Neuron (in vitro differentiated cells): ENCODE measurements around the gene RNF213.

Experiments used
- H2AFZ ChIP-seq: one replicate; pipeline ENCODE4 v1.6.1; 2013; ENCODE audit warnings: low read depth, mild to moderate bottlenecking, inconsistent platforms, low read length, moderate library complexity
- H3K27me3 ChIP-seq: one replicate; pipeline ENCODE4 v1.6.1; 2013; ENCODE audit warnings: low read length; ENCODE audit not compliant: insufficient read depth
- H3K36me3 ChIP-seq: one replicate; pipeline ENCODE4 v1.6.1; 2013; ENCODE audit warnings: low read length; ENCODE audit not compliant: insufficient read depth
- H3K4me1 ChIP-seq: one replicate; pipeline ENCODE4 v1.6.1; 2013; ENCODE audit warnings: low read length; ENCODE audit not compliant: insufficient read depth
- H3K4me3 ChIP-seq: 2 replicates; pipeline ENCODE4 v1.5.1; 2013; ENCODE audit warnings: mild to moderate bottlenecking, low read length, moderate library complexity
- H3K9me3 ChIP-seq: one replicate; pipeline ENCODE4 v1.6.1; 2013; ENCODE audit warnings: low read length

RNF213 gene

DNA sequence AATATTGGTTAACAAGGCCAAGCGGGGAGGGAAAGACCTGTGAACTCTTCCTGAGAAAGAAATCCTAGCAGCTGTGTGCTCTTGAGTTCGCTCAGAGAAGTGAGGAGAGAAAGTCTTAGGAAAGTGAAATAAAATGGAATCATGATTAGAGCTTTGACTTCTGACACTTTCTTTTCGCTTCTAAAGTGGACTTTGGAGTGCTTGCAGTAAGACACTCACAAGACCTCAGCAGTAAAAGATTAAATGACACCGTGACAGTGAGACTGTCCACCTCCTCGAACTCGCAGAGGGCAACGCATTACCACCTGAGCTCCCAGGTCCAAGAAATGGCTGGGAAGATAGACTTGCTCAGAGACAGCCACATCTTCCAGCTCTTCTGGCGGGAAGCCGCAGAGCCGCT lies 71.2 kb downstream of the RNF213 start:
- Histone ChIP-seq H3K27me3 (no peaks in the 10 kb centered on the region), H3K9me3 (no peaks in the 10 kb centered on the region), H3K36me3 (peaks cover 15% of the 10 kb centered on the region), H3K4me1 (no peaks in the 10 kb centered on the region), H3K4me3 (no peak overlapping the region), H2AFZ (no peak overlapping the region)

DNA sequence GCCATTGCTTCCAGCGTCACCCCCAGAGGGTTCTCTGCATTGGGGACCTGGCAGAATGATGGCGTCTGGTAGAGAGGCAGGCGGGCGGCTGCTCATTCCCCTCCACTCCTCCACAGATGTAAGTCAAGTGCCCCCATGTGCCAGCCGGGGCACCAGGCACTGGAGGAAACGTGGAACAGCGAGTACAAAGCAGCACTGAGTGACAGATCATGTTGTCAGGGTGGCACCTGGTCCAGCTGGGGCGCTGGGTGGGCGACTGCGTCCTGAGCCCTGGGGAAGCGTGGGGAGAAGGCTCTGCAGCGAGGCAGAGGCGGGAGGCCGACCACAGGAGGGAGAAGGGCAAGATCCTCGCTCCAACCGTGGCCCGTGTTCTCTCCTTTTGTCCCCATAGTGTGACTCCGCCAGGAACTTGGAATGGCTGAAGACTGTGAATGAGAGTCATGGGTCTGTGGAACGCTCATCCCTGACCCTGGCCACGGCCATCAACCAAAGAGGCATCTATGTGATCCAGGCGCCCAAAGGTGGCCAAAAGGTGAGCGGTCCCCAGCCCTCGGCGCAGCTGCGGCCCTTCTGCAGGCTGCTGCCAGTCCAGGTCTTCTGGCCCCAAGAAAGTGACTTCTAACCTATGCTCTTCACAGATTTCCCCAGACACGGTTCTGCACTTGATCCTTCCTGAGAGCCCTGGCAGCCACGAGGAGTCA lies 76.7 kb downstream of the RNF213 start:
- Histone ChIP-seq H3K4me3 (no peak overlapping the region), H3K4me1 (no peaks in the 10 kb centered on the region), H3K36me3 (peaks cover 43% of the 10 kb centered on the region), H3K9me3 (no peaks in the 10 kb centered on the region), H2AFZ (no peak overlapping the region), H3K27me3 (no peaks in the 10 kb centered on the region)

DNA sequence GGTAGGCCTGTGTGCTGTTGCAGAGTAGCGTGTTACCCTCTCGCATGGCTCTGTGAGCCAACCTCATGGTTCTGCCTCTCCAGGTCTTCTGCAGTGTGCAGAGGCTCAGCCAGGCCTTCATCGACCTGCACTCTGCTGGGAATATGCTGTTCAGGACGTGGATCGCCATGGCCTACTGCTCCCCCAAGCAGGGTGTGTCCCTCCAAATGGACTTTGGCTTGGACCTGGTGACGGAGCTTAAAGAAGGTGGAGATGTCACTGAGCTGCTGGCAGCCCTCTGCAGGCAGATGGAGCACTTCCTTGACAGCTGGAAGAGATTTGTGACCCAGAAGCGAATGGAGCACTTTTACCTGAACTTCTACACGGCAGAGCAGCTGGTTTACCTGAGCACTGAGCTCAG lies 78.5 kb downstream of the RNF213 start:
- Histone ChIP-seq H3K4me1 (no peaks in the 10 kb centered on the region), H3K36me3 (peaks cover 50% of the 10 kb centered on the region)

DNA sequence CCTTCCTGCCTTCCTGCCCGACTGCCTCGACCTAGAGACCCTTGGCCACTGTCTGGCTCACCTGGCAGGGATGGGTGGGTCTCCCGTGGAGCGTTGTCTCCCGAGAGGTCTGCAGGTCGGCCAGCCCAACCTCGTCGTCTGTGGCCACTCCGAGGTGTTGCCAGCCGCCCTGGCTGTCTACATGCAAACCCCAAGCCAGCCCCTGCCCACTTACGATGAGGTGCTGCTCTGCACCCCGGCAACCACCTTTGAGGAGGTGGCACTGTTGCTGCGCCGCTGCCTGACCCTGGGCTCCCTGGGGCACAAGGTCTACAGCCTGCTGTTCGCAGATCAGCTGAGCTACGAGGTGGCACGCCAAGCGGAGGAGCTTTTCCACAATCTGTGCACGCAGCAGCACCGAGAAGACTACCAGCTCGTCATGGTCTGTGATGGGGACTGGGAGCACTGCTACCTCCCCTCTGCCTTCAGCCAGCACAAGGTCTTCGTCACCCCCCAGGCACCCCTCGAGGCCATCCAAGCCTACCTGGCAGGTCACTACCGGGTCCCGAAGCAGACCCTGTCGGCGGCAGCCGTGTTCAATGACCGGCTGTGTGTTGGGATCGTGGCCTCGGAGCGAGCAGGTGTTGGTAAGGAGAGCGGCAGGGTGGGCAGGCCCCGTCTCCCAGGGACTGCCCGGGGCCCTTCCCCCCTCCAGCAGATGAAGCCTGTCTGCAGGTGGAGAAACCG lies 79.2 kb downstream of the RNF213 start:
- no peaks in the 10 kb centered on the region for H3K9me3 ChIP-seq
- no peaks in the 10 kb centered on the region for H3K4me1 ChIP-seq
- no peaks in the 10 kb centered on the region for H3K27me3 ChIP-seq
- H3K4me3 ChIP-seq, result no peak overlapping the region
- H3K36me3 ChIP-seq, result peaks cover 57% of the 10 kb centered on the region
- H2AFZ ChIP-seq, result no peak overlapping the region

More for the DNA sequence above, 78.5 kb downstream of the RNF213 start:
- Histone ChIP-seq H3K27me3 (no peaks in the 10 kb centered on the region), H3K4me3 (no peak overlapping the region), H3K9me3 (no peaks in the 10 kb centered on the region), H2AFZ (no peak overlapping the region)

DNA sequence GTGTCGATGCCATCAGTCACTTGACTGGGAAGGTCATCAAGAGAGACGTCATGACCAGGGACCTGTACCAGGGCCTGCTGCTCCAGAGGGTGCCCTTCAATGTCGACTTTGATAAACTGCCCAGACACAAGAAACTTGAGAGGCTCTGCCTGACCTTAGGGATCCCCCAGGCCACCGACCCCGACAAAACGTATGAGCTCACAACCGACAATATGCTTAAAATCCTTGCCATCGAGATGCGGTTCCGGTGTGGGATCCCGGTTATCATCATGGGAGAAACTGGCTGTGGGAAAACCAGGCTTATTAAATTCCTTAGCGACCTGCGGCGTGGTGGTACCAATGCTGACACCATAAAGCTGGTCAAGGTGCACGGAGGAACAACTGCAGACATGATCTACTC lies 84.7 kb downstream of the RNF213 start:
- H3K4me1 ChIP-seq, result no peaks in the 10 kb centered on the region
- H3K27me3 ChIP-seq, result no peaks in the 10 kb centered on the region
- peaks cover 17% of the 10 kb centered on the region for H3K9me3 ChIP-seq
- H2AFZ ChIP-seq, result no peak overlapping the region
- H3K36me3 ChIP-seq, result peaks cover 64% of the 10 kb centered on the region
- H3K4me3 ChIP-seq, result no peak overlapping the region

DNA sequence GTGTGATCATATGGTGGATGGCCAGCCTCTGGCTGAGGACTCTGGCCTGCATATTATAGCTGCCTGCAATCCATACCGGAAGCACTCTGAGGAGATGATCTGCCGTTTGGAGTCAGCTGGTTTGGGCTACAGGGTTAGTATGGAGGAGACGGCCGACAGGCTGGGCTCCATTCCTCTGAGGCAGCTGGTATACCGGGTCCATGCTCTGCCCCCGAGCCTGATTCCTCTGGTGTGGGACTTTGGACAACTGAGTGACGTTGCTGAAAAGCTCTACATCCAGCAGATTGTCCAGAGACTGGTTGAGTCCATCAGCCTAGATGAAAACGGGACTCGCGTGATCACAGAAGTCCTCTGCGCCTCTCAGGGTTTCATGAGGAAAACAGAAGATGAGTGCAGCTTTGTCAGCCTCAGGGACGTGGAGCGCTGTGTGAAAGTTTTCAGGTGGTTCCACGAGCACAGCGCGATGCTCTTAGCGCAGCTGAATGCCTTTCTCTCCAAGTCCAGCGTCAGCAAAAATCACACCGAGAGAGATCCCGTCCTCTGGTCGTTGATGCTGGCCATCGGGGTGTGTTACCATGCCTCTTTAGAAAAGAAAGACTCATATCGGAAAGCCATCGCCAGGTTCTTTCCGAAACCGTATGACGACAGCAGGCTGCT lies 85.3 kb downstream of the RNF213 start:
- peaks cover 64% of the 10 kb centered on the region for H3K36me3 ChIP-seq
- H2AFZ ChIP-seq, result no peak overlapping the region
- H3K27me3 ChIP-seq, result no peaks in the 10 kb centered on the region

DNA sequence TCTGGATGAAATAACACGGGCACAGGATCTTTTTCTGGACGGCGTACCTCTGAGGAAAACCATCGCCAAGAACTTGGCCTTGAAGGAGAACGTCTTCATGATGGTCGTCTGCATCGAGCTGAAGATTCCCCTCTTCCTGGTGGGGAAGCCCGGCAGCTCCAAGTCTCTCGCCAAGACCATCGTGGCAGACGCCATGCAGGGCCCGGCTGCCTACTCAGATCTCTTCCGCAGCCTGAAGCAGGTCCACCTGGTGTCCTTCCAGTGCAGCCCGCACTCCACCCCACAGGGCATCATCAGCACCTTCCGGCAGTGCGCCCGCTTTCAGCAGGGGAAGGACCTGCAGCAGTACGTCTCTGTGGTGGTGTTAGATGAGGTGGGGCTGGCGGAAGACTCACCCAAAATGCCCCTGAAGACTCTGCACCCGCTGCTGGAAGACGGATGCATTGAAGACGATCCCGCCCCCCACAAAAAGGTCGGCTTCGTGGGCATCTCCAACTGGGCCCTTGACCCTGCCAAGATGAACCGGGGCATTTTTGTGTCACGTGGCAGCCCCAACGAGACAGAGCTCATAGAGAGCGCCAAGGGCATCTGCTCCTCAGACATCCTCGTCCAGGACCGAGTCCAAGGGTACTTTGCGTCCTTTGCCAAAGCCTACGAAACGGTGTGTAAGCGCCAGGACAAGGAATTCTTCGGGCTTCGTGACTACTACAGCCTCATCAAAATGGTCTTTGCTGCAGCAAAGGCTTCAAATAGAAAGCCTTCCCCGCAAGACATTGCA lies 86.0 kb downstream of the RNF213 start:
- Histone ChIP-seq H3K4me1 (no peaks in the 10 kb centered on the region), H3K9me3 (peaks cover 17% of the 10 kb centered on the region), H3K27me3 (no peaks in the 10 kb centered on the region), H2AFZ (no peak overlapping the region), H3K36me3 (peaks cover 58% of the 10 kb centered on the region), H3K4me3 (no peak overlapping the region)

More for the DNA sequence above, 85.3 kb downstream of the RNF213 start:
- H3K4me3 ChIP-seq, result no peak overlapping the region
- peaks cover 17% of the 10 kb centered on the region for H3K9me3 ChIP-seq
- H3K4me1 ChIP-seq, result no peaks in the 10 kb centered on the region

DNA sequence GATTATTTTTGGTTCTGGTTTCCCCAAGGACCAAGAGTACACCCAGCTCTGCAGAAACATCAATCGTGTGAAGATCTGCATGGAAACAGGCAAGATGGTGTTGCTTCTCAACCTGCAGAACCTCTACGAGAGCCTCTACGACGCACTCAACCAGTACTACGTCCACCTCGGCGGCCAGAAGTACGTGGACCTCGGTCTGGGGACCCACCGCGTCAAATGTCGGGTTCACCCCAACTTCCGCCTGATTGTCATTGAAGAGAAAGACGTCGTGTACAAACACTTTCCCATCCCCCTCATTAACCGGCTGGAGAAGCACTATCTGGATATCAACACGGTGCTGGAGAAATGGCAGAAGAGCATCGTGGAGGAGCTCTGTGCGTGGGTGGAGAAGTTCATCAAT lies 86.9 kb downstream of the RNF213 start:
- no peak overlapping the region for H3K4me3 ChIP-seq
- no peak overlapping the region for H2AFZ ChIP-seq
- H3K9me3 ChIP-seq, result peaks cover 17% of the 10 kb centered on the region
- no peaks in the 10 kb centered on the region for H3K27me3 ChIP-seq
- H3K36me3 ChIP-seq, result peaks cover 57% of the 10 kb centered on the region
- no peaks in the 10 kb centered on the region for H3K4me1 ChIP-seq

DNA sequence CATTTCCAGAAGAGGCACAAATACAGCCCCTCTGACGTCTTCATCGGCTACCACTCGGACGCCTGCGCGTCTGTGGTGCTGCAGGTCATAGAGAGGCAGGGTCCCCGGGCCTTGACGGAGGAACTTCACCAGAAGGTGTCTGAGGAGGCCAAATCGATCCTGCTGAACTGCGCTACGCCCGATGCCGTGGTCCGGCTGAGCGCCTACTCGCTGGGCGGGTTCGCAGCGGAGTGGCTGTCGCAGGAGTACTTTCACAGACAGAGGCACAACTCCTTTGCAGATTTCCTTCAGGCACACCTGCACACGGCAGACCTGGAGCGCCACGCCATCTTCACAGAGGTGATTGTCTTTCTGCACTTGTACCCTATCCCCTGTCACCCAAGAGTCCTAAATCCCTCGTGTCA lies 87.3 kb downstream of the RNF213 start:
- no peak overlapping the region for H2AFZ ChIP-seq
- H3K27me3 ChIP-seq, result no peaks in the 10 kb centered on the region
- no peaks in the 10 kb centered on the region for H3K4me1 ChIP-seq
- H3K9me3 ChIP-seq, result peaks cover 19% of the 10 kb centered on the region
- H3K4me3 ChIP-seq, result no peak overlapping the region
- H3K36me3 ChIP-seq, result peaks cover 60% of the 10 kb centered on the region

DNA sequence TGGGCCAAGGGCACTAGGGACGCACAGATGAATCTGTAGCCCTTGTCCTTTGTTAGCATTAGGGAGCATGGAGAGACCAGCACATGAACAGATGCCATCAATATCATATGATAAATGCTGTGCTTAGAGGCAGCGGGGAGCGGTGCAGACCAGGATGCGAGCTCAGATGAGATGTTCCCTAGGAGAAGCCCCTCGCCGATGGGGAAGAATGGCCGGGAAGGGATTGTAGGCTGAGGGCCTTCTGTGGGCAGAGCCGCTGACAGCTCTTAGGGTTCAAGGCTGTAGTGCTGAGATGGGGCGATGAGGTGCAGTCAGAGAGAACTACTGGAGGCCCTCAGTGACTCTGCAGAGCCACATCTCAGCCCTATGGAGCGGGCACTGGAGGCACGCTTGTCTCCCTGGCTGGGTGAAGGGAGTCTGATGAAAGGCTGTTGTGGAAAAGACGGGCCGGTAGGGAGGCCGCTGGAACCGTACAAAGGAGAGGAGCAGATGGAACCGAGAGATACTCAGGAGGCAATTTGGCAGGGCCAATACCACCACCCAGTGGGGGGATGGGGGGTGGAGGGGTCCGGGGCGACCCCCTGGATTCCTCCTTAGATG lies 88.0 kb downstream of the RNF213 start:
- Histone ChIP-seq H3K4me3 (no peak overlapping the region), H3K9me3 (peaks cover 19% of the 10 kb centered on the region), H3K4me1 (no peaks in the 10 kb centered on the region), H3K36me3 (peaks cover 61% of the 10 kb centered on the region), H3K27me3 (no peaks in the 10 kb centered on the region), H2AFZ (no peak overlapping the region)

DNA sequence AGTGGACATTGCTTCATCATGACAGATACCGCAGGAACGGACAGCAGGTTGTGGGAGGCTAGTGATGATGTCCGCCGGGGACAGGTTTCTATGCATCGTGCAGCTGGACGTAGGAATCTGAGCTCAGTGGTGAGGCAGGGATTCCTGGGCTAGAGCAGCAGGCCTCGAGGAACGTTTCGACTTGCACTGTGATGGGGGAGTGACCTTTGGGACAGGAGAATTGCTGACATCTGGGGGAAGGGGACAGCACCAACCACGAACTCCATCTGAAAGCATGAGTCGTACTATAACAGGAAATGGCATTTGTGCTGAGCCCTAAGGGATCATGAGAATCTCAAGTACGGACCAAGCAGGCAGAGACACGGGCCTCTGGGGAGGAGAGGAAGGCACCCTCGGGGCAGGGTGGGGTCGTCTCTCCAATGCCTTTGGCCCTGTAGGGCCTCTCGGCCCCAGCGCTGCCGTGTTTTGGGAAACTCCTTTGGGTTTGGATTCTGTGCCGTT lies 88.5 kb downstream of the RNF213 start:
- H3K36me3 ChIP-seq, result peaks cover 57% of the 10 kb centered on the region
- peaks cover 19% of the 10 kb centered on the region for H3K9me3 ChIP-seq
- H3K4me3 ChIP-seq, result no peak overlapping the region
- H3K4me1 ChIP-seq, result no peaks in the 10 kb centered on the region
- H3K27me3 ChIP-seq, result no peaks in the 10 kb centered on the region
- no peak overlapping the region for H2AFZ ChIP-seq

DNA sequence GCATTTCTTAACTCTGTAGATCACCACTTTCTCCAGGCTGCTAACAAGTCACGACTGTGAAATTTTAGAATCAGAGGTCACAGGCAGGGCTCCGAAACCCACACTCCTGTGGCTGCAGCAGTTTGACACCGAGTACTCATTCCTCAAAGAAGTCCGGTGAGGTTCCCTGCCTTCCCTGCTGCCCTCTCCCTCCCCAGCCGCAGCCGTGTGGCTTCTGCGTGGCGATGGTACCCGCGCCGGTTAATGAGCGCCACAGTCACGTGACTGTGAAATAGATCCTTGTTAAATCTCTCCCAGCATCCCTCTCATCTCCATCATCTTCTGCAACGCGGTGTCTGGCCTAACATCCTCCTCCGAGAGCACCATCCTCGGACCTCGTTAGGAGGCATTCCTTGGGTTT lies 89.1 kb downstream of the RNF213 start:
- no peaks in the 10 kb centered on the region for H3K4me1 ChIP-seq
- H3K36me3 ChIP-seq, result peaks cover 56% of the 10 kb centered on the region
- H3K9me3 ChIP-seq, result peaks cover 19% of the 10 kb centered on the region

More for the DNA sequence above, 89.1 kb downstream of the RNF213 start:
- Histone ChIP-seq H2AFZ (no peak overlapping the region), H3K27me3 (no peaks in the 10 kb centered on the region), H3K4me3 (no peak overlapping the region)
